Neural crest cell (in vitro differentiated cells): ENCODE data around the gene HOXC9. TPM values are rescaled to one million over a fixed set of nuclear protein-coding genes. Genes with fewer than 3 reads are reported as not detected.

Experiments used
- DNase-seq: peaks from one replicate; pipeline ENCODE4 v3.0.0; 2021; ENCODE audit warnings: low read depth, mixed read lengths, low spot score
- H3K27ac Mint-ChIP-seq: one replicate; pipeline ENCODE4 v1.8.0; 2021; ENCODE audit warnings: mild to moderate bottlenecking, mixed read lengths; ENCODE audit not compliant: unreplicated experiment
- H3K27me3 Mint-ChIP-seq: 2 replicates; pipeline ENCODE4 v1.8.0; 2021; ENCODE audit warnings: low read depth, mild to moderate bottlenecking, mixed read lengths
- H3K36me3 Mint-ChIP-seq: 2 replicates; pipeline ENCODE4 v1.8.0; 2021; ENCODE audit warnings: low read depth, mild to moderate bottlenecking, mixed read lengths
- H3K4me1 Mint-ChIP-seq: 2 replicates; pipeline ENCODE4 v1.8.0; 2021; ENCODE audit warnings: mixed read lengths
- H3K4me3 Mint-ChIP-seq: one replicate; pipeline ENCODE4 v1.8.0; 2021; ENCODE audit warnings: mild to moderate bottlenecking, mixed read lengths
- H3K9me3 Mint-ChIP-seq: 2 replicates; pipeline ENCODE4 v1.8.0; 2021; ENCODE audit warnings: mixed read lengths
- CTCF ChIP-seq: fragments of 200-600 bp; sonication (generic); conservative IDR thresholded peaks from 2 replicates; pipeline ENCODE4 v1.5.0; 2021; ENCODE audit warnings: antibody characterized with exemption, mild to moderate bottlenecking
- total RNA-seq: library from RNA; stranded (reverse); gene quantifications from 2 replicates; pipeline ENCODE4 v1.2.1, GENCODE V29; 2021

HOXC9 gene
- total RNA-seq, 1 donor from 2014 or later = 6.3 TPM

- DNase-seq = no peak
- H3K27ac Mint-ChIP-seq = no peak overlapping the region
- TF ChIP-seq CTCF = no peak
- H3K4me1 Mint-ChIP-seq = peaks cover 21% of the 10 kb centered on the region
- H3K36me3 Mint-ChIP-seq = peaks cover 3% of the 10 kb centered on the region
- no peaks in the 10 kb centered on the region for H3K9me3 Mint-ChIP-seq
- peak overlapping the region; percentile 76 for H3K4me3 Mint-ChIP-seq
- peaks cover 99% of the 10 kb centered on the region for H3K27me3 Mint-ChIP-seq
Observed at GRCh38 chr12:54005531-54005852, 5.5 kb downstream of the HOXC9 start.

- H3K27me3 Mint-ChIP-seq = peaks cover 99% of the 10 kb centered on the region
- peak; percentile 95 for DNase-seq
- peaks cover 21% of the 10 kb centered on the region for H3K4me1 Mint-ChIP-seq
- no peak overlapping the region for H3K27ac Mint-ChIP-seq
- no peaks in the 10 kb centered on the region for H3K9me3 Mint-ChIP-seq
- TF ChIP-seq CTCF = peak; percentile 98
- peaks cover 3% of the 10 kb centered on the region for H3K36me3 Mint-ChIP-seq
- peak overlapping the region; percentile 76 for H3K4me3 Mint-ChIP-seq
Observed at GRCh38 chr12:54005853-54006558, 6.0 kb downstream of the HOXC9 start.

GRCh38 chr12:54006559-54007220 is 6.7 kb downstream of the HOXC9 start:
- Mint-ChIP-seq H3K36me3 (peaks cover 3% of the 10 kb centered on the region), H3K27me3 (peaks cover 99% of the 10 kb centered on the region), H3K27ac (no peak overlapping the region), H3K4me1 (peaks cover 21% of the 10 kb centered on the region), H3K9me3 (no peaks in the 10 kb centered on the region), H3K4me3 (peak overlapping the region; percentile 76)
- DNase-seq = no peak
- TF ChIP-seq CTCF = no peak

- Mint-ChIP-seq H3K4me1 (peaks cover 18% of the 10 kb centered on the region), H3K36me3 (peaks cover 3% of the 10 kb centered on the region), H3K27me3 (peaks cover 99% of the 10 kb centered on the region), H3K27ac (no peak overlapping the region), H3K4me3 (peak overlapping the region; percentile 76), H3K9me3 (no peaks in the 10 kb centered on the region)
- no peak for DNase-seq
- no peak for TF ChIP-seq CTCF
Observed at GRCh38 chr12:54007538-54008259, 7.7 kb downstream of the HOXC9 start.

- Mint-ChIP-seq H3K4me3 (peak overlapping the region; percentile 63), H3K36me3 (peaks cover 3% of the 10 kb centered on the region), H3K27me3 (peaks cover 99% of the 10 kb centered on the region), H3K4me1 (peaks cover 17% of the 10 kb centered on the region), H3K27ac (no peak overlapping the region), H3K9me3 (no peaks in the 10 kb centered on the region)
- TF ChIP-seq CTCF = no peak
- DNase-seq = no peak
Observed at GRCh38 chr12:54008260-54008552, 8.2 kb downstream of the HOXC9 start.
